ENCODE results near the gene E4F1. TPM values are rescaled to one million over a fixed set of nuclear protein-coding genes. Genes with fewer than 3 reads are reported as not detected.
A peak's percentile ranks its signal among the peaks of the same experiment; 100 is the strongest.
"Not testable (repeated sequence)": the region's sequence is repeated elsewhere in the genome, so short reads cannot be mapped to it uniquely, and the experiment has no call there.

Gene E4F1
- total and polyA plus RNA-seq, 10 of the 15 experiments (the other 5 are each of a cell fraction or from before 2014, with no cell fraction given) = 0.23 to 36.5 (median 14.5) TPM

DNA sequence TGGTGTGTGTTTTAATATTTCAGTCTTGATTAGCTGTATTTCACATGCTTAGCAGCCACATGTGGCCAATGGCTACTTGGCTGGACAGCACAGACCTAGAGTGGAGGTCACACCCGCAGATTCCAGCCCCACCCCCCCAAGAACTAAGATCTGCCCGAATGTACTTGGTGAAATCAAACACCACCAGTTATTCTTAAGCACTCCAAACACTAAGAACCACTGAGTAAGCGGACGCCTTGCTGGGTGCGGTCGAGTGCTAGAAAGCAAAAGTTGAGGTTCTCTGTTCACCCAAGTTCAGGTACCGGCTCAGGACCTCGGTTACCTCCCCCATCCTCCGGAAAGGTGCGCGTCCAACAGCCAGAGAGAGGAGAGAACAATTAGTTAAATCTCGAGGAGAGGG is 43.5 kb downstream of the E4F1 start:
- Histone ChIP-seq H3K4me2 (ENCODE audit: control insufficient read depth, insufficient read depth) (0 out of 2 replicates have a peak overlapping the region, but pooled peaks have one; percentile 60), H3K36me3 (ENCODE audit: control insufficient read depth in 2 of 2, insufficient read depth in 2 of 2, low read length in 1 of 2) (peaks cover 16 to 20% of the 10 kb centered on the region in 2 experiments; a peak in 3 of 4 replicates), H3K4me1 (ENCODE audit: control insufficient read depth, insufficient read depth, low read length) (peaks cover 11% of the 10 kb centered on the region), H3K9ac (ENCODE audit: control insufficient read depth, insufficient read depth, low read length) (peak overlapping the region; percentile 78), H4K20me1 (ENCODE audit: control insufficient read depth, insufficient read depth) (peaks cover 16% of the 10 kb centered on the region), H3K79me2 (ENCODE audit: control insufficient read depth, insufficient read depth, low read length) (peaks cover 57% of the 10 kb centered on the region), H3K4me3 (peak overlapping the region; percentile 79), H3K27ac (ENCODE audit: control insufficient read depth, insufficient read depth) (peak overlapping the region; percentile 44; the same call in 1 of the 2 replicates)
- BruUV-seq (replicated peaks); in situ Hi-C loops (cut with MboI); DNase-seq (ENCODE audit: low read depth, low spot score); H2AFZ ChIP-seq (ENCODE audit: control insufficient read depth, low read depth, low read length); H3K9me3 ChIP-seq (replicated peaks; ENCODE audit: control insufficient read depth, insufficient read depth, low read length); POLR2A ChIA-PET; ATAC-seq; H3K27me3 ChIP-seq (replicated peaks in 1 of 2; ENCODE audit: control insufficient read depth in 2 of 2, insufficient read depth in 2 of 2, low read length in 1 of 2); RAD21 ChIA-PET (ENCODE audit: unreplicated experiment): not testable (repeated sequence)
- ChIA-PET SMC1A (ENCODE audit: uncharacterized antibody, unreplicated experiment) (interaction anchor here (0.6 kb wide), 1 partner anchor 49 kb away, joined by 3 read pairs; no protein-coding TSS in a partner anchor), CTCF (interaction anchor here (1.4 kb wide), 1 partner anchor 234 kb away, joined by 5 read pairs; no protein-coding TSS in a partner anchor)
- FAIRE-seq = peak; percentile 78
- intact Hi-C loops (cut with micrococcal nuclease; ENCODE audit: unreplicated experiment) = loop anchor here (10.0 kb wide), 1 partner anchor 238 kb away; no protein-coding TSS in a partner anchor
- 0% methylated on average over 10 of the region's 12 CpGs for WGBS (ENCODE audit: insufficient coverage, insufficient replicate concordance, low lambda C conversion rate, missing lambda C conversion rate)

DNA sequence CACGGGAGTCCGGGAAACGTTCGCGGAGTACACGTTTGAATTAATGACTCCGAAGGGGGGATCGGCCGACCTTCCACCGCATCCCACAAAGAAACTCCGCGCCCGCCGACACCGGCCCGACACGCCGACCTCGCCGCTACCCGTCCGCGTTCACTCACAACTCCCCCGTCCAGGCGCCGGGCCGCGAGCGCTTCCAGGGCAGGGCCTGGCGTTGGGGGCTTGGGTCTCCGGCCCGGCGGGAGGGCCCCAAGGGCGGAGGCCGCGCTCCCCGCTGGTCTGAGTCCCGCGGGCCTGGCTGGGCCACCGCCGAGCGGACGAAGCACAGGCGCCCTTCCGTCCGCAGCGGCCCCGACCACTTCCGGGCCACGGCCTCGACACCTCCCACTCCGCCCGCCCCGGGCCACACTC is 44.1 kb downstream of the E4F1 start:
- SMC1A ChIA-PET (ENCODE audit: uncharacterized antibody, unreplicated experiment); DNase-seq (ENCODE audit: low read depth, low spot score); BruUV-seq (replicated peaks); in situ Hi-C loops (cut with MboI); CTCF ChIA-PET; H3K27me3 ChIP-seq (replicated peaks in 1 of 2; ENCODE audit: control insufficient read depth in 2 of 2, insufficient read depth in 2 of 2, low read length in 1 of 2); H3K9me3 ChIP-seq (replicated peaks; ENCODE audit: control insufficient read depth, insufficient read depth, low read length); RAD21 ChIA-PET (ENCODE audit: unreplicated experiment); POLR2A ChIA-PET; FAIRE-seq: not testable (repeated sequence)
- TF ChIP-seq CHD1 (IDR thresholded peaks at IDR 0.05; ENCODE audit: low read depth, low read length) = 0 out of 2 replicates have a peak, but pooled peaks have one; percentile 26
- 0 out of 4 replicates have a peak, but pooled peaks of 1 of the 2 experiments have one; percentile 23 for TF ChIP-seq BHLHE40 (IDR thresholded peaks at IDR 0.05; ENCODE audit: borderline replicate concordance in 1 of 2, low read depth in 2 of 2, low read length in 1 of 2)
- Histone ChIP-seq H3K36me3 (ENCODE audit: control insufficient read depth in 2 of 2, insufficient read depth in 2 of 2, low read length in 1 of 2) (peaks cover 13 to 14% of the 10 kb centered on the region in 2 experiments; a peak in 3 of 4 replicates), H4K20me1 (ENCODE audit: control insufficient read depth, insufficient read depth) (peaks cover 16% of the 10 kb centered on the region), H3K4me1 (ENCODE audit: control insufficient read depth, insufficient read depth, low read length) (peaks cover 11% of the 10 kb centered on the region), H2AFZ (ENCODE audit: control insufficient read depth, low read depth, low read length) (peak overlapping the region; percentile 97), H3K4me3 (peak overlapping the region; percentile 79), H3K9ac (ENCODE audit: control insufficient read depth, insufficient read depth, low read length) (peak overlapping the region; percentile 78), H3K27ac (ENCODE audit: control insufficient read depth, insufficient read depth) (peak overlapping the region; percentile 90), H3K79me2 (ENCODE audit: control insufficient read depth, insufficient read depth, low read length) (peaks cover 56% of the 10 kb centered on the region), H3K4me2 (ENCODE audit: control insufficient read depth, insufficient read depth) (0 out of 2 replicates have a peak overlapping the region, but pooled peaks have one; percentile 7)
- intact Hi-C loops (cut with micrococcal nuclease; ENCODE audit: unreplicated experiment) = loop anchor here (10.0 kb wide), 1 partner anchor 237 kb away; no protein-coding TSS in a partner anchor
- ATAC-seq = peak; percentile 84
- WGBS (ENCODE audit: insufficient coverage, insufficient replicate concordance, low lambda C conversion rate, missing lambda C conversion rate) = 2% methylated on average over 46 of the region's 54 CpGs
